ENCODE data around the gene PYGM.

PYGM gene

GRCh38 chr11:64759722-64760719 lies at the start of gene PYGM:
Gene PYGM, minus strand, starts transcription at chr11:64759974. Its CDS starts 76 bp downstream, at chr11:64759898.
- Histone ChIP-seq H3K4me2 (ENCODE audit: low read length) (no peak within 1 kb of the TSS), H3K9ac (no peak within 1 kb of the TSS), H3K79me2 (no peaks in the 10 kb centered on the region), H3K36me3 (ENCODE audit: control insufficient read depth, insufficient read depth, low read length) (no peaks in the 10 kb centered on the region), H3K9me3 (ENCODE audit: control insufficient read depth, low read length) (no peaks in the 10 kb centered on the region), H3K4me1 (peaks cover 15% of the 10 kb centered on the region), H3K4me3 (ENCODE audit: low read depth, low read length) (no peak within 1 kb of the TSS), H3K27ac (no peak within 1 kb of the TSS), H3K27me3 (ENCODE audit: control insufficient read depth, insufficient read depth, low read length) (no peaks in the 10 kb centered on the region), H2AFZ (no peak within 1 kb of the TSS)
- TF ChIP-seq CTCF (IDR thresholded peaks at IDR 0.05) = no peak

- Histone ChIP-seq H2AFZ (no peak overlapping the region), H3K27me3 (ENCODE audit: control insufficient read depth, insufficient read depth, low read length) (no peaks in the 10 kb centered on the region), H3K9ac (no peak overlapping the region), H3K36me3 (ENCODE audit: control insufficient read depth, insufficient read depth, low read length) (no peaks in the 10 kb centered on the region), H3K79me2 (no peaks in the 10 kb centered on the region), H3K4me3 (ENCODE audit: low read depth, low read length) (no peak overlapping the region), H3K4me2 (ENCODE audit: low read length) (no peak overlapping the region), H3K27ac (no peak overlapping the region), H3K9me3 (ENCODE audit: control insufficient read depth, low read length) (no peaks in the 10 kb centered on the region), H3K4me1 (peaks cover 5% of the 10 kb centered on the region)
- TF ChIP-seq CTCF (IDR thresholded peaks at IDR 0.05) = no peak
Measured at GRCh38 chr11:64805481-64805880, 45.7 kb upstream of the PYGM start.

GRCh38 chr11:64804346-64805210 lies 44.8 kb upstream of the PYGM start:
- H3K4me3 ChIP-seq (ENCODE audit: low read depth, low read length) = no peak overlapping the region
- H3K9ac ChIP-seq = no peak overlapping the region

GRCh38 chr11:64803846-64804345 lies 44.1 kb upstream of the PYGM start:
- peak overlapping the region; percentile 74 for H3K4me3 ChIP-seq (ENCODE audit: low read depth, low read length)
- H3K9ac ChIP-seq = no peak overlapping the region
- no peaks in the 10 kb centered on the region for H3K9me3 ChIP-seq (ENCODE audit: control insufficient read depth, low read length)
- H3K4me2 ChIP-seq (ENCODE audit: low read length) = peak overlapping the region; percentile 77
- H2AFZ ChIP-seq = peak overlapping the region; percentile 51
- TF ChIP-seq CTCF (IDR thresholded peaks at IDR 0.05) = no peak
- H3K27ac ChIP-seq = peak overlapping the region; percentile 72
- peaks cover 5% of the 10 kb centered on the region for H3K4me1 ChIP-seq
- no peaks in the 10 kb centered on the region for H3K36me3 ChIP-seq (ENCODE audit: control insufficient read depth, insufficient read depth, low read length)
- no peaks in the 10 kb centered on the region for H3K79me2 ChIP-seq
- no peaks in the 10 kb centered on the region for H3K27me3 ChIP-seq (ENCODE audit: control insufficient read depth, insufficient read depth, low read length)

More at GRCh38 chr11:64804346-64805210, 44.8 kb upstream of the PYGM start:
- Histone ChIP-seq H3K36me3 (ENCODE audit: control insufficient read depth, insufficient read depth, low read length) (no peaks in the 10 kb centered on the region), H3K4me1 (peaks cover 5% of the 10 kb centered on the region), H3K79me2 (no peaks in the 10 kb centered on the region), H3K9me3 (ENCODE audit: control insufficient read depth, low read length) (no peaks in the 10 kb centered on the region), H3K27ac (peak overlapping the region; percentile 72), H3K27me3 (ENCODE audit: control insufficient read depth, insufficient read depth, low read length) (no peaks in the 10 kb centered on the region), H3K4me2 (ENCODE audit: low read length) (no peak overlapping the region), H2AFZ (no peak overlapping the region)
- no peak for TF ChIP-seq CTCF (IDR thresholded peaks at IDR 0.05)
